K562 (cell line): ENCODE measurements around the gene CPSF2. TPM values are rescaled to one million over a fixed set of nuclear protein-coding genes. Genes with fewer than 3 reads are reported as not detected.

Experiments used
- ATAC-seq: fragments of 200-7000 bp; cut with Tn5 transposase; 3 replicates; pipeline ENCODE4 v1.9.1; 2020; ENCODE audit warnings: moderate library complexity
- BruUV-seq: library from RNA; stranded (reverse); fragments of 400-500 nt; replicated peaks from 2 replicates; lab custom pipeline; 2021; lab: Mats Ljungman, UMichigan
- CTCF ChIA-PET: fragments of 300-600 bp; formaldehyde crosslinking; extraction: SDS; loops from one replicate; lab custom pipeline; 2021; ENCODE audit warnings: low intra/inter-chr PET ratio; lab: Yijun Ruan, JAX
- POLR2A ChIA-PET: fragments of 300-600, 350-650 bp; sonication (Branson Sonifier 250); formaldehyde crosslinking; extraction: SDS; loops from one replicate; lab custom pipeline; 2021; ENCODE audit warnings: antibody characterized with exemption, inconsistent platforms; lab: Yijun Ruan, JAX
- DNase-seq, 4 experiments: peaks; one replicate each; pipeline versions ENCODE4 v3.0.0 to v3.0.0-alpha.2; 2011 to 2018; ENCODE audit warnings: low spot score in 3 of 4, mixed read lengths in 3 of 4; ENCODE audit errors: extremely low read depth in 1 of 4
- FAIRE-seq: peaks from 2 replicates; lab custom pipeline; 2011; peaks lifted over from hg19 to GRCh38; lab: Jason Lieb, UNC
- H2AFZ ChIP-seq: 2 replicates; pipeline ENCODE4 v1.6.0; 2011; ENCODE audit warnings: low read depth, low read length, control low read depth, inconsistent platforms
- H3K27ac ChIP-seq: fragments of 200-600 bp; 3 replicates; pipeline ENCODE4 v1.8.0; 2011; ENCODE audit warnings: low read depth, mild to moderate bottlenecking, control low read depth, inconsistent platforms, low read length, moderate library complexity, mixed read lengths; ENCODE audit errors: extremely low read depth
- H3K27me3 ChIP-seq, 2 experiments: fragments of 300-600 bp in 1 of 2; 2 replicates in 1 of 2; 3 replicates in 1 of 2; pipeline versions ENCODE4 v1.6.0 to v1.8.0; 2011; ENCODE audit warnings: inconsistent platforms in 2 of 2, low read length in 2 of 2, mild to moderate bottlenecking in 1 of 2, mixed read lengths in 1 of 2, moderate library complexity in 1 of 2; ENCODE audit not compliant: control insufficient read depth in 2 of 2, insufficient read depth in 2 of 2
- H3K36me3 ChIP-seq: fragments of 300-600 bp; 3 replicates; pipeline ENCODE4 v1.8.0; 2011; ENCODE audit warnings: mild to moderate bottlenecking, low read length, inconsistent platforms; ENCODE audit not compliant: control insufficient read depth, insufficient read depth
- H3K4me1 ChIP-seq, 2 experiments: fragments of 200-600 bp in 1 of 2; replicated peaks in 1 of 2; 2 replicates in 1 of 2; 3 replicates in 1 of 2; pipeline versions ENCODE4 v1.5.1 to v1.8.0; 2011; ENCODE audit warnings: inconsistent platforms in 2 of 2, low read length in 2 of 2, mild to moderate bottlenecking in 1 of 2, mixed read lengths in 1 of 2, moderate library complexity in 1 of 2; ENCODE audit not compliant: control insufficient read depth in 2 of 2, insufficient read depth in 2 of 2
- H3K4me2 ChIP-seq: 2 replicates; pipeline ENCODE4 v1.6.1; 2011; ENCODE audit warnings: low read length, control low read depth, inconsistent platforms, mixed read lengths; ENCODE audit not compliant: insufficient read depth
- H3K4me3 ChIP-seq: fragments of 200-600 bp; sonication (generic), shearing (Covaris generic); 2 replicates; pipeline ENCODE4 v1.5.1; 2016; ENCODE audit warnings: control low read depth, inconsistent platforms
- H3K79me2 ChIP-seq: fragments of 200-600 bp; 3 replicates; pipeline ENCODE4 v1.8.0; 2011; ENCODE audit warnings: low read length, inconsistent platforms; ENCODE audit not compliant: control insufficient read depth, insufficient read depth
- H3K9ac ChIP-seq, 2 experiments: 2 replicates each; pipeline versions ENCODE4 v1.6.0 to v1.6.1; 2011; ENCODE audit warnings: low read depth in 2 of 2, low read length in 2 of 2, control low read depth in 1 of 2, inconsistent platforms in 1 of 2, mild to moderate bottlenecking in 1 of 2, mixed read lengths in 1 of 2; ENCODE audit not compliant: insufficient read depth in 1 of 2
- H3K9me1 ChIP-seq: one replicate; pipeline ENCODE4 v1.6.0; 2011; ENCODE audit warnings: inconsistent platforms, mild to moderate bottlenecking, low read length, moderate library complexity; ENCODE audit not compliant: control insufficient read depth, insufficient read depth
- H3K9me3 ChIP-seq: replicated peaks from 2 replicates; pipeline ENCODE4 v1.5.1; 2011; ENCODE audit warnings: low read depth, low read length, inconsistent platforms; ENCODE audit not compliant: control insufficient read depth, insufficient read depth
- H4K20me1 ChIP-seq: replicated peaks from 2 replicates; pipeline ENCODE4 v1.6.1; 2011; ENCODE audit warnings: low read length, inconsistent platforms, mixed read lengths; ENCODE audit not compliant: control insufficient read depth, insufficient read depth
- PKNOX1 ChIP-seq: fragments of 450-650 bp; IDR thresholded peaks from 2 replicates; pipeline ENCODE4 v1.6.1; 2016
- RAD21 ChIP-seq, 2 experiments: fragments of 250-450 bp in 1 of 2; fragments of 450-650 bp in 1 of 2; sonication (Bioruptor Pico) in 1 of 2; formaldehyde crosslinking in 1 of 2; IDR thresholded peaks in 1 of 2; conservative IDR thresholded peaks in 1 of 2; 2 replicates each; pipeline versions ENCODE4 v1.4.0 to v1.8.0; 2020 to 2022; ENCODE audit warnings: mild to moderate bottlenecking in 2 of 2, moderate library complexity in 1 of 2
- TAF1 ChIP-seq: IDR thresholded peaks from 2 replicates; pipeline ENCODE4 v1.6.1; 2011; ENCODE audit warnings: mild to moderate bottlenecking, low read length, moderate library complexity; ENCODE audit not compliant: insufficient read depth, control insufficient read depth, severe bottlenecking; ENCODE audit errors: extremely low read depth
- ZKSCAN8 ChIP-seq: fragments of 200-800 bp; sonication (Bioruptor generic); IDR thresholded peaks from 2 replicates; pipeline ENCODE4 v1.6.1; 2016; ENCODE audit warnings: missing genetic modification characterization, missing compliant biosample characterization
- WGBS: fragments of 100-300 bp; shearing (Covaris generic); methylation state at CpG from one replicate; pipeline ENCODE4 v1.1.6; 2016; ENCODE audit warnings: low coverage, mixed read lengths; ENCODE audit not compliant: insufficient coverage; ENCODE audit errors: missing lambda C conversion rate; 5-methylcytosine and 5-hydroxymethylcytosine counted together
- in situ Hi-C: fragments of 300-500 bp; cut with MboI; formaldehyde crosslinking; loops from 4 replicates; pipeline ENCODE4 v1.15.0; 2018; ENCODE audit warnings: inconsistent platforms, mixed read lengths
- intact Hi-C: fragments of 100-400 bp; cut with micrococcal nuclease; formaldehyde crosslinking; loops from 2 replicates; pipeline ENCODE4 v1.14.2; 2022
- polyA plus RNA-seq, 8 experiments: library from polyadenylated mRNA; depleted of rRNA in 4 of 8; stranded (reverse) in 5 of 8; unstranded in 3 of 8; fragments of >200 nt; fragmentation: Nextera tagmentation in 2 of 8; fragmentation: Illumina TruSeq in 1 of 8; extraction: Ambion mirVana in 2 of 8; extraction: Trizol in 1 of 8; gene quantifications; 2 replicates each; pipeline versions ENCODE4 v1.2.1 to v1.2.3, GENCODE V29; 2011 to 2014; ENCODE audit warnings: inconsistent platforms in 1 of 8, missing spikeins in 1 of 8
- total RNA-seq, 7 experiments: library from RNA; depleted of rRNA in 6 of 7; stranded (reverse); fragments of >200 nt in 6 of 7; fragmentation: Illumina TruSeq in 2 of 7; extraction: Trizol in 2 of 7; gene quantifications; 2 replicates each; pipeline versions ENCODE4 v1.2.1 to v1.2.3, GENCODE V29; 2011 to 2021; ENCODE audit warnings: low replicate concordance in 1 of 7
- TF ChIP-seq, protein P1 (sequence below), 3 experiments: IDR thresholded peaks in 2 of 3; conservative IDR thresholded peaks in 1 of 3; 2 replicates each; pipeline ENCODE4 v1.5.1; 2011 to 2012; ENCODE audit warnings: low read length in 3 of 3, mild to moderate bottlenecking in 3 of 3, control low read depth in 2 of 3, improper control_type of control experiment in 1 of 3, inconsistent platforms in 1 of 3, low read depth in 1 of 3, mixed read lengths in 1 of 3, moderate library complexity in 1 of 3; ENCODE audit not compliant: insufficient read depth in 2 of 3
- TF ChIP-seq, protein P2 (sequence below): fragments of 200-800 bp; sonication (Bioruptor generic); IDR thresholded peaks from 2 replicates; pipeline ENCODE4 v1.6.1; 2017; ENCODE audit warnings: missing genetic modification characterization, missing compliant biosample characterization

Gene CPSF2
- total and polyA plus RNA-seq, 9 of the 15 experiments (the other 6 are each of a cell fraction or from before 2014, with no cell fraction given), result 20.8 to 71.3 (median 49.0) TPM

DNA sequence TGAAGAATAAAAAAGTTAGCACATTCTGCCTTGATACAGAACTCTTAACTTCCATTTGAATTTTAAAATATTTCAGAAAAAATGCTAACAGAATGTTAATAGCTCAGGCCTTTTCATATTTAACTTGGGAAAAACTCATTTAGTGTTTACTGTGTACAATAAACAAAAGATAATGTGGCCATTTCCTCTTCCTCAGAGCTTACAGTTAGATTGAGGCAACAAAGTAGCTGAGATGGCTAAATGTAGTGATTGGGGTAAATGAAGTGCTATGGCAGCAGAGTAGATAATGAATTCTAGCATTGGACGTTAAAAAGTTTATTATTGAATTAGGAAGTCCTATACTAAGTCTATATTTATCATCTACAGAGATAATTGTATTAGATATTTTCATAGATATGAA is 12.7 kb downstream of the CPSF2 start:
- Histone ChIP-seq H3K4me3 (no peak overlapping the region), H3K27ac (no peak overlapping the region), H3K9me1 (no peaks in the 10 kb centered on the region), H3K27me3 (no peaks in the 10 kb centered on the region), H3K4me2 (no peak overlapping the region), H3K36me3 (peaks cover 84% of the 10 kb centered on the region), H2AFZ (no peak overlapping the region), H3K9ac (no peak overlapping the region), H4K20me1 (no peaks in the 10 kb centered on the region), H3K4me1 (no peaks in the 10 kb centered on the region), H3K9me3 (no peaks in the 10 kb centered on the region), H3K79me2 (no peaks in the 10 kb centered on the region)
- WGBS, result 92% methylated on average over 1 of the region's 1 CpG
- intact Hi-C loops (no loop called here), in situ Hi-C loops (no loop called here)
- POLR2A ChIA-PET, result interaction anchor here (3.6 kb wide), 1 partner anchor 11 kb away, joined by 26 read pairs; the partner anchor contains the start of genes CPSF2 and NDUFB1
- FAIRE-seq, result no peak
- CTCF ChIA-PET, result no interaction called here
- DNase-seq, result no peak
- no TSS peak for BruUV-seq
- ATAC-seq, result no peak
- TF ChIP-seq ZKSCAN8 (CRISPR knock-in tag) (no peak), TAF1 (no peak)

- Histone ChIP-seq H3K4me2 (no peak overlapping the region), H3K4me1 (no peaks in the 10 kb centered on the region), H3K27me3 (no peaks in the 10 kb centered on the region), H3K9ac (no peak overlapping the region), H3K36me3 (peaks cover 77% of the 10 kb centered on the region), H4K20me1 (no peaks in the 10 kb centered on the region), H3K9me3 (no peaks in the 10 kb centered on the region), H3K9me1 (no peaks in the 10 kb centered on the region), H3K79me2 (no peaks in the 10 kb centered on the region), H2AFZ (no peak overlapping the region), H3K27ac (no peak overlapping the region), H3K4me3 (no peak overlapping the region)
- DNase-seq, result peak in 3 of 4 experiments; percentile 9 to 17 (median 14)
- BruUV-seq, result no TSS peak
- no peak for FAIRE-seq
- in situ Hi-C loops (no loop called here), intact Hi-C loops (no loop called here)
- CTCF ChIA-PET, result no interaction called here
- ATAC-seq, result no peak
- 100% methylated on average over 1 of the region's 1 CpG for WGBS
- POLR2A ChIA-PET, result interaction anchor here (3.6 kb wide), 1 partner anchor 12 kb away, joined by 26 read pairs; the partner anchor contains the start of genes CPSF2 and NDUFB1
- TF ChIP-seq PKNOX1 (0 out of 2 replicates have a peak, but pooled peaks have one; percentile 18), RAD21 (CRISPR knock-in tag; conservative IDR thresholded peaks at IDR 0.05 in 1 of 2, IDR thresholded peaks at IDR 0.05 in 1 of 2) (peak in 1 of 2 experiments; percentile 27; a peak in 3 of 4 replicates)
- TF ChIP-seq, protein P1, sequence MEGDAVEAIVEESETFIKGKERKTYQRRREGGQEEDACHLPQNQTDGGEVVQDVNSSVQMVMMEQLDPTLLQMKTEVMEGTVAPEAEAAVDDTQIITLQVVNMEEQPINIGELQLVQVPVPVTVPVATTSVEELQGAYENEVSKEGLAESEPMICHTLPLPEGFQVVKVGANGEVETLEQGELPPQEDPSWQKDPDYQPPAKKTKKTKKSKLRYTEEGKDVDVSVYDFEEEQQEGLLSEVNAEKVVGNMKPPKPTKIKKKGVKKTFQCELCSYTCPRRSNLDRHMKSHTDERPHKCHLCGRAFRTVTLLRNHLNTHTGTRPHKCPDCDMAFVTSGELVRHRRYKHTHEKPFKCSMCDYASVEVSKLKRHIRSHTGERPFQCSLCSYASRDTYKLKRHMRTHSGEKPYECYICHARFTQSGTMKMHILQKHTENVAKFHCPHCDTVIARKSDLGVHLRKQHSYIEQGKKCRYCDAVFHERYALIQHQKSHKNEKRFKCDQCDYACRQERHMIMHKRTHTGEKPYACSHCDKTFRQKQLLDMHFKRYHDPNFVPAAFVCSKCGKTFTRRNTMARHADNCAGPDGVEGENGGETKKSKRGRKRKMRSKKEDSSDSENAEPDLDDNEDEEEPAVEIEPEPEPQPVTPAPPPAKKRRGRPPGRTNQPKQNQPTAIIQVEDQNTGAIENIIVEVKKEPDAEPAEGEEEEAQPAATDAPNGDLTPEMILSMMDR (IDR thresholded peaks at IDR 0.05 in 2 of 3, conservative IDR thresholded peaks at IDR 0.05 in 1 of 3; ENCODE audit: insufficient read depth in 2 of 3, low read depth in 1 of 3, low read length in 3 of 3), result peak in 2 of 3 experiments; percentile 23 to 32; a peak in 2 of 6 replicates
- TF ChIP-seq, protein P2, sequence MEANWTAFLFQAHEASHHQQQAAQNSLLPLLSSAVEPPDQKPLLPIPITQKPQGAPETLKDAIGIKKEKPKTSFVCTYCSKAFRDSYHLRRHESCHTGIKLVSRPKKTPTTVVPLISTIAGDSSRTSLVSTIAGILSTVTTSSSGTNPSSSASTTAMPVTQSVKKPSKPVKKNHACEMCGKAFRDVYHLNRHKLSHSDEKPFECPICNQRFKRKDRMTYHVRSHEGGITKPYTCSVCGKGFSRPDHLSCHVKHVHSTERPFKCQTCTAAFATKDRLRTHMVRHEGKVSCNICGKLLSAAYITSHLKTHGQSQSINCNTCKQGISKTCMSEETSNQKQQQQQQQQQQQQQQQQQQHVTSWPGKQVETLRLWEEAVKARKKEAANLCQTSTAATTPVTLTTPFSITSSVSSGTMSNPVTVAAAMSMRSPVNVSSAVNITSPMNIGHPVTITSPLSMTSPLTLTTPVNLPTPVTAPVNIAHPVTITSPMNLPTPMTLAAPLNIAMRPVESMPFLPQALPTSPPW, result no peak
Observed at GRCh38 chr14:92135269-92135668, 13.5 kb downstream of the CPSF2 start.
